Upper lobe of right lung (tissue), 1 donor: ENCODE results near the gene MATCAP1. TPM values are rescaled to one million over a fixed set of nuclear protein-coding genes. Genes with fewer than 3 reads are reported as not detected.

Experiments used
- ATAC-seq: fragments of 200-7000 bp; cut with Tn5 transposase; one replicate; pipeline ENCODE4 v1.9.1; 2020; ENCODE audit warnings: mild to moderate bottlenecking, moderate library complexity
- DNase-seq: peaks from one replicate; pipeline ENCODE4 v3.0.0-alpha.2; 2020
- H3K27ac ChIP-seq: fragments of 200-600 bp; one replicate; pipeline ENCODE4 v1.8.0; 2022
- H3K27me3 ChIP-seq: fragments of 200-600 bp; one replicate; pipeline ENCODE4 v1.8.0; 2022; ENCODE audit warnings: mild to moderate bottlenecking
- H3K36me3 ChIP-seq: fragments of 200-600 bp; one replicate; pipeline ENCODE4 v1.8.0; 2022
- H3K4me1 ChIP-seq: fragments of 200-600 bp; one replicate; pipeline ENCODE4 v1.8.0; 2022
- H3K4me3 ChIP-seq: fragments of 200-600 bp; one replicate; pipeline ENCODE4 v1.8.0; 2022; ENCODE audit warnings: mild to moderate bottlenecking
- H3K9me3 ChIP-seq: fragments of 200-600 bp; one replicate; pipeline ENCODE4 v1.8.0; 2022
- intact Hi-C: fragments of 100-400 bp; cut with DNase I; formaldehyde crosslinking; loops from one replicate; pipeline ENCODE4 v1.11.0; 2022
- total RNA-seq: library from RNA; stranded (reverse); fragmentation: NEBNext Ultra II Directional; extraction: Animal tissue kit (Norgen Biotek cat#: 25700); gene quantifications from one replicate; pipeline ENCODE4 v1.2.1, GENCODE V29; 2021
- TF ChIP-seq, protein P1 (sequence below): fragments of 200-600 bp; IDR thresholded peaks from one replicate; pipeline ENCODE4 v1.8.0; 2022; ENCODE audit warnings: antibody characterized with exemption
- donor health status: DM: no; HTN: yes; CAD: no; lungs with severe emphysema.

MATCAP1 gene
- total RNA-seq, 1 donor from 2014 or later, result 28.4 TPM

DNA sequence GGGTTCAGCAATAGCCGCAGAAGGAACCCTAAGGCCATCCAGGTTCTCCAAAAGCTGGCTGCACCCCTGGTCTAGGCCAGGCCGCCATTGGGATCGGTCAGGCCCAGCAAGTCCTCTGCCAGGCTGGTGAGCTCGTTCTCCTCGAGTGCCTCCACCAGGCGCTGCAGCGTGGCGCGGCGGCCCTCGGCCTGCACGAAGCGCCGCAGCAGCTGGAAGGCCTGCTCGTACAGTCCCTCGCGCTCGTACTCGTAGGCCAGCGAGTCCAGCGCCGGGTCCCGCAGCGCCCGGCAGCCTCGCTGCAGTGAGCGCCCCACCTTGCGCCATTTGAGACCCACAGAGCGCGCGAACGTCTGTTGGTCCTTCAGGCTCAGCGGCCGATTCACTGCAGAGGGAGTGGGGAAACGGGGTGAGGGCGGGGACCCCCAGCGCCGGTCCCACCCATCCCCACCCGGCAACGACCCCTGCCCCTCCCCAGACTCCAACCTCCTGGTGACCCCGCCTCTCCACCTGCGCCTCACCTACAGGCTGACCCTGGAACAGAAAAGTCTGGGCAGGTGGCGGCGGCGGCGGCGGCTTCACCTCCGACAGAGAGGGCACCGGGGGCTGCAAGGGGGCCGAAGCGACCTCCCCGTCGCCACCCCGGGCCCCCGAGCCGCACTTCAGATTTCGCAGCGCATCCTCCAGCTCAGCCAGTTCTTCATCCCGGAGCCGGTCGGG lies 29.0 kb downstream of the MATCAP1 start:
- H3K36me3 ChIP-seq, result no peaks in the 10 kb centered on the region
- intact Hi-C loops, result loop anchor here (10.0 kb wide), 1 partner anchor 180 kb away; no protein-coding TSS in a partner anchor
- no peak for DNase-seq
- TF ChIP-seq, protein P1, sequence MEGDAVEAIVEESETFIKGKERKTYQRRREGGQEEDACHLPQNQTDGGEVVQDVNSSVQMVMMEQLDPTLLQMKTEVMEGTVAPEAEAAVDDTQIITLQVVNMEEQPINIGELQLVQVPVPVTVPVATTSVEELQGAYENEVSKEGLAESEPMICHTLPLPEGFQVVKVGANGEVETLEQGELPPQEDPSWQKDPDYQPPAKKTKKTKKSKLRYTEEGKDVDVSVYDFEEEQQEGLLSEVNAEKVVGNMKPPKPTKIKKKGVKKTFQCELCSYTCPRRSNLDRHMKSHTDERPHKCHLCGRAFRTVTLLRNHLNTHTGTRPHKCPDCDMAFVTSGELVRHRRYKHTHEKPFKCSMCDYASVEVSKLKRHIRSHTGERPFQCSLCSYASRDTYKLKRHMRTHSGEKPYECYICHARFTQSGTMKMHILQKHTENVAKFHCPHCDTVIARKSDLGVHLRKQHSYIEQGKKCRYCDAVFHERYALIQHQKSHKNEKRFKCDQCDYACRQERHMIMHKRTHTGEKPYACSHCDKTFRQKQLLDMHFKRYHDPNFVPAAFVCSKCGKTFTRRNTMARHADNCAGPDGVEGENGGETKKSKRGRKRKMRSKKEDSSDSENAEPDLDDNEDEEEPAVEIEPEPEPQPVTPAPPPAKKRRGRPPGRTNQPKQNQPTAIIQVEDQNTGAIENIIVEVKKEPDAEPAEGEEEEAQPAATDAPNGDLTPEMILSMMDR, result no peak
- peaks cover 12% of the 10 kb centered on the region for H3K4me1 ChIP-seq
- ATAC-seq, result no peak
- no peak overlapping the region for H3K27ac ChIP-seq
- no peaks in the 10 kb centered on the region for H3K27me3 ChIP-seq
- H3K9me3 ChIP-seq, result no peaks in the 10 kb centered on the region
- peak overlapping the region; percentile 8 for H3K4me3 ChIP-seq

DNA sequence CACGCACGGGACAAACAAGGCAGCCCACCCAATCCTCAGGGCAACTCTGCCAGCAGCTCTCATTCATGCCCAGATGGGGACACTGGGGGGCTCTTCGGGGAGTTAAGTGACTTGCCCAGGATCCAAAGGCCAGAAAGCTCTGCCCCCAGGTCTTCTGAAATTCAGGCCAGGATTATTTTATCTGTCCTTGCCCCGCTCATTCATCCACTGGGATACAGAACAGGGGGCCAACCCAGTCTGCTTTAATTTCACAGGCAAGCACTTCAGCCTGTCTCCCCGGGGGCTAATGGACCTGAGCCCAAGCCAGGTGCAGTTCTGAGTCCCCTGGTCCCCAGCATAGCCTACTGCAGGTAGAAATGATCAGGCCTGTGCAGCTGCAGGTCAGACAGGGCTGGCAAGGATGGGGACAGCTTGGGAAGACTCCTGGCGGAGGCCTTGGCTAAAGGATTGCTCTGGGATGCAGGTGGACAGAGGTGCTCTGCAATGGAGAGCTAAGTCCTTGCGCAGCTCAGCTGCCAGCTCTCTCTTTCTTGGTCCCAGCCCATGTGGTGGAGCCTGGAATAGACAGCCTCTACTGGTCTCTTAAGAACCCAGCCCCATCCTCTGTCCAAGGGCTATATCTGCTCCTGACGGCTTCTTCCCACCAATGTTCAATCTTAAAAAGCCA lies 32.2 kb downstream of the MATCAP1 start:
- Histone ChIP-seq H3K27ac (peak overlapping the region; percentile 83), H3K27me3 (no peaks in the 10 kb centered on the region), H3K4me1 (peaks cover 12% of the 10 kb centered on the region), H3K4me3 (peak overlapping the region; percentile 75), H3K9me3 (no peaks in the 10 kb centered on the region), H3K36me3 (peaks cover 19% of the 10 kb centered on the region)
- intact Hi-C loops, result loop anchor here (10.0 kb wide), 1 partner anchor 177 kb away; no protein-coding TSS in a partner anchor
- ATAC-seq (no peak), DNase-seq (no peak)
- TF ChIP-seq, protein P1, result no peak

DNA sequence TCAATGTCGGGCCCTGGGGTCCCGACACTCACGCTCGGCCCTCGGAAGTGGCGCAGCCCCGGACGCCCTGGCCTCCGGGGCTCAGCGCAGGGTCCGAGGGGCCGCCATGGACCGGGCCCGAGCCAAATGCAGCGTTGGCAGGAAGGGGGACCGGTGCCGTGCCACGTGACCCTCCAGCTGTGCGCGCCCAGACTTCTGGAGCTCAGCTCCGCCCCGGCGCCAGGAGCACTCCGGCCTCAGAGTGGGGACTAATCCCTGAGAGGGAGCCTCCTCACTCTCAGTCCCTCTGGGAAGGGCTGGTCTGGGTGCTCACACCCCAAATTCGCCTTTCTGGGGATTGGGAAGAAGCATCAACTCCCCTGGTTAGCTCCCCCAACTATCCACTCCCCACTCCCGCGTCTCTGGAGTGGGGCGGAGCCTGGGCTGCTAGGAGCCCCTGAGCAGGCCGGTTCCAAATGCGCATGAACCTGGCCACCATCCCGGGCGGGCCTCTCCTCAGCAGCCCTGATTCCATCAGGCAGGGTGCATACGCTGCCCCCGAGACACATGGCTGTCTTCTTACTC lies 32.8 kb downstream of the MATCAP1 start, which contains the start of gene B3GNT9:
B3GNT9 (minus strand) TSS at position 166 of the 564 bp plus-strand sequence. CDS start 513 bp downstream, outside the sequence.
- Histone ChIP-seq H3K9me3 (no peaks in the 10 kb centered on the region), H3K4me1 (peaks cover 12% of the 10 kb centered on the region), H3K27ac (peak within 1 kb of the TSS; percentile 83), H3K36me3 (peaks cover 26% of the 10 kb centered on the region), H3K4me3 (peak within 1 kb of the TSS; percentile 75), H3K27me3 (no peaks in the 10 kb centered on the region)
- DNase-seq (peak; percentile 91), ATAC-seq (peak; percentile 76)
- TF ChIP-seq, protein P1, result no peak
- intact Hi-C loops, result loop anchor here (10.0 kb wide), 1 partner anchor 176 kb away; no protein-coding TSS in a partner anchor

DNA sequence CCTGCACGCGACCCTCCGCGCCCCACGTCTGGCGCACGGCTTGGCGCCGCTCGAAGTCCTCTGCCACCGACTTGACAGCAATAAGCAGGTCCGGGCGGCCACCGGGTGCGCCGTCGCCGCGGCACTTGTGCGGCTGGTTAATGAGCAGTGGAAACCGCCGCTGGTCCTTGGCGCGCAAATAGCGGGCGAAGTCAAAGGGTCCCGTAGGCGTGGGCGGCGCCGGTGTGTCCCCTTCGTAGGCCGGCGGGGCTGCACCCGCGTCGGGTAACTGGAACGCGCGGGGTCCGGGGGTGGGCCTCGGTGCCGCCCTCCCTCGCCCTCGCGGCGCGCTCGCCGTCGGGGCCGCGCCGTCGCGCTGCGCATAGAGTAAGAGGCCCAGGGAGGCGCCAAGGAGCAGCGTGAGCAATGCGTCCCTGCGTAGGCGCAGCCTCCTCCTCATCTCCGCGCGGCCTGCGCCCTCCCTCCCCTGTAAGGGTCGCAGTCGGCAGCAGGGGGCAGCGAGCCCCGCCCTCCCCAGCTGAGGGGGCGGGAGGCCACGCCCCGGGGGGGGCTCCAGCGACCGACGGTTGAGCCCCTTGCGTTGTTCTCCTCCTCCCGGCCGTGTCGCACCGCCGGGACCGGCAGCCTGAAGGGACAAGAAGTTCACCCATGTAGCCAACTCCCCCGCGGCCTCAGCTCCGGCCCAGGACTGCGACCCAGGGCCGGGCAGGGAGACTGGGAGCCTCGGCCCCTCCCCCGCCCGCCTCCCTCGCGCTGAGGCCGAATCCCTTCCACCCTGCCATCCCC lies 33.5 kb downstream of the MATCAP1 start:
- intact Hi-C loops, result loop anchor here (10.0 kb wide), 1 partner anchor 175 kb away; no protein-coding TSS in a partner anchor
- peak; percentile 70 for ATAC-seq
- DNase-seq, result peak; percentile 82
- Histone ChIP-seq H3K36me3 (peaks cover 33% of the 10 kb centered on the region), H3K4me3 (peak overlapping the region; percentile 75), H3K27ac (peak overlapping the region; percentile 83), H3K4me1 (peaks cover 7% of the 10 kb centered on the region), H3K27me3 (no peaks in the 10 kb centered on the region), H3K9me3 (no peaks in the 10 kb centered on the region)
- TF ChIP-seq, protein P1, result peak; percentile 5
